Panc1 (cell line): ENCODE results near the gene KMT2D.

Source experiments
- CTCF ChIP-seq: fragments of 450-650 bp; IDR thresholded peaks from 2 replicates; pipeline ENCODE4 v1.5.1; 2017; ENCODE audit warnings: mild to moderate bottlenecking
- SIN3A ChIP-seq: IDR thresholded peaks from 2 replicates; pipeline ENCODE4 v1.6.1; 2012; ENCODE audit warnings: low read depth, mild to moderate bottlenecking, low read length, moderate library complexity, borderline replicate concordance; ENCODE audit not compliant: insufficient read depth
- TCF7L2 ChIP-seq: IDR thresholded peaks from 2 replicates; pipeline ENCODE4 v1.6.1; 2011; ENCODE audit warnings: mild to moderate bottlenecking, low read depth, low read length, inconsistent platforms

GRCh38 chr12:49037111-49037946 lies 23.3 kb downstream of the KMT2D start:
- TF ChIP-seq CTCF (no peak), TCF7L2 (no peak), SIN3A (no peak)
